K562 (cell line): ENCODE results near the gene UFC1. TPM values are rescaled to one million over a fixed set of nuclear protein-coding genes. Genes with fewer than 3 reads are reported as not detected.

Source experiments
- CEBPZ ChIP-seq: fragments of 150-350 bp; IDR thresholded peaks from 2 replicates; pipeline ENCODE4 v1.6.1; 2014; ENCODE audit warnings: low read depth, mild to moderate bottlenecking, low read length, borderline replicate concordance
- FIP1L1 ChIP-seq: fragments of 200-400 bp; formaldehyde crosslinking; IDR thresholded peaks from 2 replicates; pipeline ENCODE4 v1.6.1; 2018; ENCODE audit warnings: mild to moderate bottlenecking, low read depth, low read length; ENCODE audit not compliant: poor library complexity, severe bottlenecking
- FOXO4 ChIP-seq: fragments of 450-650 bp; formaldehyde crosslinking; IDR thresholded peaks from 2 replicates; pipeline ENCODE4 v1.4.0; 2020; ENCODE audit warnings: mild to moderate bottlenecking, moderate library complexity
- FOXP1 ChIP-seq: sonication (generic); formaldehyde crosslinking; IDR thresholded peaks from 2 replicates; pipeline ENCODE4 v1.8.0; 2022; ENCODE audit warnings: mild to moderate bottlenecking, missing genetic modification reagents
- GATAD2B ChIP-seq: fragments of 450-650 bp; IDR thresholded peaks from 2 replicates; pipeline ENCODE4 v1.6.1; 2017; ENCODE audit warnings: mild to moderate bottlenecking, borderline replicate concordance
- HDAC1 ChIP-seq, 2 experiments: fragments of 450-650 bp; IDR thresholded peaks; 2 replicates each; pipeline ENCODE4 v1.6.1; 2016 to 2017; ENCODE audit warnings: inconsistent platforms in 1 of 2, mild to moderate bottlenecking in 1 of 2, moderate library complexity in 1 of 2
- HDGF ChIP-seq: fragments of 450-650 bp; IDR thresholded peaks from 2 replicates; pipeline ENCODE4 v1.6.1; 2016
- REST ChIP-seq, 2 experiments: fragments of 450-650 bp; formaldehyde crosslinking in 1 of 2; IDR thresholded peaks; 2 replicates each; pipeline versions ENCODE4 v1.4.0 to v1.6.1; 2014 to 2020; ENCODE audit warnings: mild to moderate bottlenecking in 2 of 2, borderline replicate concordance in 1 of 2, low read depth in 1 of 2
- SLC30A9 ChIP-seq: fragments of 250-450 bp; sonication (Bioruptor Pico); IDR thresholded peaks from 2 replicates; pipeline ENCODE4 v1.8.0; 2022; ENCODE audit warnings: mild to moderate bottlenecking, moderate library complexity
- TBL1XR1 ChIP-seq, 2 experiments: IDR thresholded peaks; 2 replicates each; pipeline ENCODE4 v1.6.1; 2012; ENCODE audit warnings: improper control_type of control experiment in 2 of 2, low read length in 2 of 2, mild to moderate bottlenecking in 1 of 2
- THRB ChIP-seq: fragments of 450-650 bp; formaldehyde crosslinking; conservative IDR thresholded peaks from 2 replicates; pipeline ENCODE4 v1.4.0; 2022; ENCODE audit warnings: mild to moderate bottlenecking, missing genetic modification characterization
- polyA plus RNA-seq, 8 experiments: library from polyadenylated mRNA; depleted of rRNA in 4 of 8; stranded (reverse) in 5 of 8; unstranded in 3 of 8; fragments of >200 nt; fragmentation: Nextera tagmentation in 2 of 8; fragmentation: Illumina TruSeq in 1 of 8; extraction: Ambion mirVana in 2 of 8; extraction: Trizol in 1 of 8; gene quantifications; 2 replicates each; pipeline versions ENCODE4 v1.2.1 to v1.2.3, GENCODE V29; 2011 to 2014; ENCODE audit warnings: inconsistent platforms in 1 of 8, missing spikeins in 1 of 8
- total RNA-seq, 7 experiments: library from RNA; depleted of rRNA in 6 of 7; stranded (reverse); fragments of >200 nt in 6 of 7; fragmentation: Illumina TruSeq in 2 of 7; extraction: Trizol in 2 of 7; gene quantifications; 2 replicates each; pipeline versions ENCODE4 v1.2.1 to v1.2.3, GENCODE V29; 2011 to 2021; ENCODE audit warnings: low replicate concordance in 1 of 7

Gene UFC1
- total and polyA plus RNA-seq, 9 of the 15 experiments (the other 6 are each of a cell fraction or from before 2014, with no cell fraction given): 92.8 to 220 (median 161) TPM

- peak; percentile 78 to 94; a peak in 3 of 4 replicates for TF ChIP-seq TBL1XR1 (IDR thresholded peaks at IDR 0.05; ENCODE audit: low read length in 2 of 2)
- peak; percentile 26; the same call in 1 of the 2 replicates for TF ChIP-seq REST (IDR thresholded peaks at IDR 0.05; ENCODE audit: borderline replicate concordance)
- no peak; the same call in 1 of the 2 replicates for TF ChIP-seq REST (CRISPR knock-in tag; IDR thresholded peaks at IDR 0.05; ENCODE audit: low read depth)
- TF ChIP-seq FOXO4 (CRISPR knock-in tag): no peak
- TF ChIP-seq FIP1L1: no peak
- no peak for TF ChIP-seq SLC30A9 (CRISPR knock-in tag)
- TF ChIP-seq GATAD2B: no peak
- TF ChIP-seq HDAC1 (IDR thresholded peaks at IDR 0.05): peak in 1 of 2 experiments; percentile 62; a peak in 2 of 4 replicates
- no peak for TF ChIP-seq CEBPZ
- peak; percentile 65 for TF ChIP-seq FOXP1 (CRISPR knock-in tag)
- no peak for TF ChIP-seq THRB (CRISPR knock-in tag)
- no peak for TF ChIP-seq HDGF
Measured at GRCh38 chr1:161165742-161166668, 12.2 kb downstream of the UFC1 start, which contains the start of gene PPOX (continued).
